NCI-H1694 treated with DMSO at 0.1 percent for 48 hours (cell line): ENCODE data around the gene SYT6.

ENCODE experiments used
- DNase-seq: peaks from one replicate; lab custom pipeline; 2025; lab: John Stamatoyannopoulos, UW

SYT6 gene

GRCh38 chr1:114153261-114154145 lies at the start of gene SYT6:
SYT6 (minus strand) TSS chr1:114153869; CDS start chr1:114153772, 97 bp downstream.
- peak; percentile 50 for DNase-seq

- no peak for DNase-seq
These were observed 47.8 kb upstream of the SYT6 start for GRCh38 chr1:114201486-114201885.

- no peak for DNase-seq
These were observed 45.4 kb upstream of the SYT6 start for GRCh38 chr1:114199017-114199594.

GRCh38 chr1:114196992-114197907 lies 43.6 kb upstream of the SYT6 start:
- DNase-seq = no peak

GRCh38 chr1:114195819-114196218 lies 42.1 kb upstream of the SYT6 start:
- no peak for DNase-seq

- no peak for DNase-seq
These were observed 38.7 kb upstream of the SYT6 start for GRCh38 chr1:114192328-114192727.

- DNase-seq = no peak
These were observed 35.7 kb upstream of the SYT6 start for GRCh38 chr1:114189398-114189797.

GRCh38 chr1:114181356-114181755 lies 27.7 kb upstream of the SYT6 start:
- no peak for DNase-seq

- no peak for DNase-seq
These were observed 27.1 kb upstream of the SYT6 start for GRCh38 chr1:114180742-114181141.

GRCh38 chr1:114178936-114179335 lies 25.3 kb upstream of the SYT6 start:
- DNase-seq = peak; percentile 87

- DNase-seq = no peak
These were observed 23.6 kb upstream of the SYT6 start for GRCh38 chr1:114177282-114177681.

GRCh38 chr1:114176366-114176765 lies 22.7 kb upstream of the SYT6 start:
- DNase-seq = no peak

- DNase-seq = no peak
These were observed 20.0 kb upstream of the SYT6 start for GRCh38 chr1:114173680-114174079.

- DNase-seq = no peak
These were observed 15.8 kb upstream of the SYT6 start for GRCh38 chr1:114169509-114169908.

GRCh38 chr1:114167226-114167625 lies 13.6 kb upstream of the SYT6 start:
- no peak for DNase-seq

GRCh38 chr1:114164840-114165543 lies 11.3 kb upstream of the SYT6 start:
- DNase-seq = no peak

GRCh38 chr1:114159941-114160340 lies 6.3 kb upstream of the SYT6 start:
- no peak for DNase-seq

GRCh38 chr1:114157275-114157660 lies 3.6 kb upstream of the SYT6 start:
- DNase-seq = no peak

GRCh38 chr1:114156538-114157274 lies 3.0 kb upstream of the SYT6 start:
- DNase-seq = no peak

- no peak for DNase-seq
These were observed 2.0 kb upstream of the SYT6 start for GRCh38 chr1:114155706-114156105.

GRCh38 chr1:114154963-114155322 lies 1.3 kb upstream of the SYT6 start:
- DNase-seq = no peak
